ENCODE results near the gene PPP1R9A.

PPP1R9A gene

GRCh38 chr7:95312561-95312960 is 405.2 kb downstream of the PPP1R9A start:
- Histone ChIP-seq H3K4me3 (ENCODE audit: low read length) (no peak overlapping the region), H3K9me3 (ENCODE audit: control insufficient read depth, low read length) (no peaks in the 10 kb centered on the region), H3K27me3 (replicated peaks; ENCODE audit: control insufficient read depth, insufficient read depth, low read length) (peaks cover 2% of the 10 kb centered on the region), H3K9ac (ENCODE audit: low read length) (no peak overlapping the region), H3K36me3 (ENCODE audit: control insufficient read depth, insufficient read depth, low read length, severe bottlenecking) (no peaks in the 10 kb centered on the region), H3K4me1 (ENCODE audit: control insufficient read depth, insufficient read depth, low read length) (peaks cover 7% of the 10 kb centered on the region)
- DNase-seq (ENCODE audit: low read depth): no peak

- no peaks in the 10 kb centered on the region for H3K4me1 ChIP-seq (ENCODE audit: control insufficient read depth, insufficient read depth, low read length)
- H3K4me3 ChIP-seq (ENCODE audit: low read length): no peak overlapping the region
- no peak for DNase-seq (ENCODE audit: low read depth)
- no peaks in the 10 kb centered on the region for H3K9me3 ChIP-seq (ENCODE audit: control insufficient read depth, low read length)
- H3K36me3 ChIP-seq (ENCODE audit: control insufficient read depth, insufficient read depth, low read length, severe bottlenecking): no peaks in the 10 kb centered on the region
- no peak overlapping the region for H3K9ac ChIP-seq (ENCODE audit: low read length)
- H3K27me3 ChIP-seq (replicated peaks; ENCODE audit: control insufficient read depth, insufficient read depth, low read length): peaks cover 2% of the 10 kb centered on the region
Observed at GRCh38 chr7:95316588-95316987, 409.2 kb downstream of the PPP1R9A start.

- no peak for DNase-seq (ENCODE audit: low read depth)
- no peaks in the 10 kb centered on the region for H3K36me3 ChIP-seq (ENCODE audit: control insufficient read depth, insufficient read depth, low read length, severe bottlenecking)
Observed at GRCh38 chr7:95317546-95317945, 410.2 kb downstream of the PPP1R9A start.

GRCh38 chr7:95317966-95318365 is 410.6 kb downstream of the PPP1R9A start:
- H3K9me3 ChIP-seq (ENCODE audit: control insufficient read depth, low read length): no peaks in the 10 kb centered on the region
- H3K4me3 ChIP-seq (ENCODE audit: low read length): no peak overlapping the region
- H3K9ac ChIP-seq (ENCODE audit: low read length): no peak overlapping the region
- H3K27me3 ChIP-seq (replicated peaks; ENCODE audit: control insufficient read depth, insufficient read depth, low read length): peaks cover 2% of the 10 kb centered on the region
- no peaks in the 10 kb centered on the region for H3K36me3 ChIP-seq (ENCODE audit: control insufficient read depth, insufficient read depth, low read length, severe bottlenecking)
- DNase-seq (ENCODE audit: low read depth): no peak
- no peaks in the 10 kb centered on the region for H3K4me1 ChIP-seq (ENCODE audit: control insufficient read depth, insufficient read depth, low read length)

More at GRCh38 chr7:95317546-95317945, 410.2 kb downstream of the PPP1R9A start:
- H3K9me3 ChIP-seq (ENCODE audit: control insufficient read depth, low read length): no peaks in the 10 kb centered on the region
- no peak overlapping the region for H3K9ac ChIP-seq (ENCODE audit: low read length)
- no peaks in the 10 kb centered on the region for H3K4me1 ChIP-seq (ENCODE audit: control insufficient read depth, insufficient read depth, low read length)
- H3K4me3 ChIP-seq (ENCODE audit: low read length): no peak overlapping the region
- peaks cover 2% of the 10 kb centered on the region for H3K27me3 ChIP-seq (replicated peaks; ENCODE audit: control insufficient read depth, insufficient read depth, low read length)

- Histone ChIP-seq H3K36me3 (ENCODE audit: control insufficient read depth, insufficient read depth, low read length, severe bottlenecking) (no peaks in the 10 kb centered on the region), H3K27me3 (replicated peaks; ENCODE audit: control insufficient read depth, insufficient read depth, low read length) (peaks cover 2% of the 10 kb centered on the region), H3K9me3 (ENCODE audit: control insufficient read depth, low read length) (no peaks in the 10 kb centered on the region), H3K4me1 (ENCODE audit: control insufficient read depth, insufficient read depth, low read length) (no peaks in the 10 kb centered on the region), H3K9ac (ENCODE audit: low read length) (no peak overlapping the region), H3K4me3 (ENCODE audit: low read length) (no peak overlapping the region)
- no peak for DNase-seq (ENCODE audit: low read depth)
Observed at GRCh38 chr7:95318501-95319100, 411.2 kb downstream of the PPP1R9A start.

- Histone ChIP-seq H3K27me3 (replicated peaks; ENCODE audit: control insufficient read depth, insufficient read depth, low read length) (peaks cover 1% of the 10 kb centered on the region), H3K9me3 (ENCODE audit: control insufficient read depth, low read length) (no peaks in the 10 kb centered on the region), H3K9ac (ENCODE audit: low read length) (no peak overlapping the region), H3K36me3 (ENCODE audit: control insufficient read depth, insufficient read depth, low read length, severe bottlenecking) (no peaks in the 10 kb centered on the region), H3K4me3 (ENCODE audit: low read length) (no peak overlapping the region), H3K4me1 (ENCODE audit: control insufficient read depth, insufficient read depth, low read length) (no peaks in the 10 kb centered on the region)
- DNase-seq (ENCODE audit: low read depth): no peak
Observed at GRCh38 chr7:95319570-95319969, 412.2 kb downstream of the PPP1R9A start.

GRCh38 chr7:95320651-95321050 is 413.3 kb downstream of the PPP1R9A start:
- no peak overlapping the region for H3K4me3 ChIP-seq (ENCODE audit: low read length)
- DNase-seq (ENCODE audit: low read depth): no peak
- H3K4me1 ChIP-seq (ENCODE audit: control insufficient read depth, insufficient read depth, low read length): no peaks in the 10 kb centered on the region
- peaks cover 7% of the 10 kb centered on the region for H3K27me3 ChIP-seq (replicated peaks; ENCODE audit: control insufficient read depth, insufficient read depth, low read length)
- H3K36me3 ChIP-seq (ENCODE audit: control insufficient read depth, insufficient read depth, low read length, severe bottlenecking): no peaks in the 10 kb centered on the region
- H3K9me3 ChIP-seq (ENCODE audit: control insufficient read depth, low read length): no peaks in the 10 kb centered on the region
- H3K9ac ChIP-seq (ENCODE audit: low read length): no peak overlapping the region

- Histone ChIP-seq H3K4me1 (ENCODE audit: control insufficient read depth, insufficient read depth, low read length) (no peaks in the 10 kb centered on the region), H3K27me3 (replicated peaks; ENCODE audit: control insufficient read depth, insufficient read depth, low read length) (peaks cover 7% of the 10 kb centered on the region), H3K4me3 (ENCODE audit: low read length) (no peak overlapping the region), H3K9me3 (ENCODE audit: control insufficient read depth, low read length) (no peaks in the 10 kb centered on the region), H3K9ac (ENCODE audit: low read length) (no peak overlapping the region), H3K36me3 (ENCODE audit: control insufficient read depth, insufficient read depth, low read length, severe bottlenecking) (no peaks in the 10 kb centered on the region)
- no peak for DNase-seq (ENCODE audit: low read depth)
Observed at GRCh38 chr7:95321720-95322119, 414.3 kb downstream of the PPP1R9A start.

- Histone ChIP-seq H3K36me3 (ENCODE audit: control insufficient read depth, insufficient read depth, low read length, severe bottlenecking) (no peaks in the 10 kb centered on the region), H3K9me3 (ENCODE audit: control insufficient read depth, low read length) (no peaks in the 10 kb centered on the region), H3K4me3 (ENCODE audit: low read length) (no peak overlapping the region), H3K9ac (ENCODE audit: low read length) (no peak overlapping the region), H3K27me3 (replicated peaks; ENCODE audit: control insufficient read depth, insufficient read depth, low read length) (peaks cover 7% of the 10 kb centered on the region), H3K4me1 (ENCODE audit: control insufficient read depth, insufficient read depth, low read length) (no peaks in the 10 kb centered on the region)
- DNase-seq (ENCODE audit: low read depth): no peak
Observed at GRCh38 chr7:95322396-95322795, 415.0 kb downstream of the PPP1R9A start.

GRCh38 chr7:95322854-95323253 is 415.5 kb downstream of the PPP1R9A start:
- Histone ChIP-seq H3K9ac (ENCODE audit: low read length) (no peak overlapping the region), H3K36me3 (ENCODE audit: control insufficient read depth, insufficient read depth, low read length, severe bottlenecking) (no peaks in the 10 kb centered on the region)

GRCh38 chr7:95323410-95324129 is 416.2 kb downstream of the PPP1R9A start:
- DNase-seq (ENCODE audit: low read depth): no peak
- Histone ChIP-seq H3K36me3 (ENCODE audit: control insufficient read depth, insufficient read depth, low read length, severe bottlenecking) (no peaks in the 10 kb centered on the region), H3K9ac (ENCODE audit: low read length) (no peak overlapping the region), H3K4me3 (ENCODE audit: low read length) (no peak overlapping the region), H3K27me3 (replicated peaks; ENCODE audit: control insufficient read depth, insufficient read depth, low read length) (peaks cover 7% of the 10 kb centered on the region), H3K4me1 (ENCODE audit: control insufficient read depth, insufficient read depth, low read length) (no peaks in the 10 kb centered on the region), H3K9me3 (ENCODE audit: control insufficient read depth, low read length) (no peaks in the 10 kb centered on the region)

More at GRCh38 chr7:95322854-95323253, 415.5 kb downstream of the PPP1R9A start:
- peaks cover 7% of the 10 kb centered on the region for H3K27me3 ChIP-seq (replicated peaks; ENCODE audit: control insufficient read depth, insufficient read depth, low read length)
- DNase-seq (ENCODE audit: low read depth): no peak
- no peaks in the 10 kb centered on the region for H3K4me1 ChIP-seq (ENCODE audit: control insufficient read depth, insufficient read depth, low read length)
- H3K4me3 ChIP-seq (ENCODE audit: low read length): no peak overlapping the region
- no peaks in the 10 kb centered on the region for H3K9me3 ChIP-seq (ENCODE audit: control insufficient read depth, low read length)
